ENCODE data around the gene PON2. TPM values are rescaled to one million over a fixed set of nuclear protein-coding genes. Genes with fewer than 3 reads are reported as not detected.
"Not testable (repeated sequence)": the region's sequence is repeated elsewhere in the genome, so short reads cannot be mapped to it uniquely, and the experiment has no call there.

PON2 gene
- total RNA-seq, 1 experiment from 2014 or later, result 142 TPM

DNA sequence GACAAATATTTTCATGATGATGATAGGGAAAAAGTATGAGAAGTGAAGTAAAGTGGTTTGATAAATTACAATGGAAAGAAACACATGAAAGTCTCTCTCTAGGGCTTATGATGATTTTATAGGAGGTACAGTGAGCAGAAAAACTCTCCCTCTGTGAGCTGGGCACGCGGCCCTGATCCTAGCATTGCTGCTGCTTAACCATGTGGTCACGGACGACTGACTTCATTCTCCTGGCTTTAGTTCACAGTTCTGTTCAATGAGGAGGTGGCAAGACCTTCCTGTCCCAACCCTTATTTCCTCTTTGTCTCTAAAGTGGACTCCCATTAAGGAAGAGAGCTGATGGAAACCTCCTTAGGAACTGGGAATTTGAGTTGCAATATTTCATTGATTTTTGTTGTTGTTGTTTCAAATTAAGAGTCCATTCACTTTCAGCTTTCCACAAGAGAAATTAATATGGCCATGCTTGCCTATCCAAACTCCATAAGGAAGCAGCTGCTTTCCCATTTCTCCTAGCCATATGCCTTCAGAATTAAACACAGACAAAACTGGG, 30.4 kb downstream of the PON2 start:
- 0 out of 2 replicates have a peak, but pooled peaks cover 3% of the 10 kb centered on the region for H3K9me3 ChIP-seq (replicated peaks)
- no peak for DNase-seq
- no peak overlapping the region for H3K4me3 ChIP-seq
- no peaks in the 10 kb centered on the region for H3K4me1 ChIP-seq
- no peak overlapping the region for H3K27ac ChIP-seq
- H3K27me3 ChIP-seq, result no peaks in the 10 kb centered on the region
- H3K36me3 ChIP-seq, result peaks cover 59% of the 10 kb centered on the region

DNA sequence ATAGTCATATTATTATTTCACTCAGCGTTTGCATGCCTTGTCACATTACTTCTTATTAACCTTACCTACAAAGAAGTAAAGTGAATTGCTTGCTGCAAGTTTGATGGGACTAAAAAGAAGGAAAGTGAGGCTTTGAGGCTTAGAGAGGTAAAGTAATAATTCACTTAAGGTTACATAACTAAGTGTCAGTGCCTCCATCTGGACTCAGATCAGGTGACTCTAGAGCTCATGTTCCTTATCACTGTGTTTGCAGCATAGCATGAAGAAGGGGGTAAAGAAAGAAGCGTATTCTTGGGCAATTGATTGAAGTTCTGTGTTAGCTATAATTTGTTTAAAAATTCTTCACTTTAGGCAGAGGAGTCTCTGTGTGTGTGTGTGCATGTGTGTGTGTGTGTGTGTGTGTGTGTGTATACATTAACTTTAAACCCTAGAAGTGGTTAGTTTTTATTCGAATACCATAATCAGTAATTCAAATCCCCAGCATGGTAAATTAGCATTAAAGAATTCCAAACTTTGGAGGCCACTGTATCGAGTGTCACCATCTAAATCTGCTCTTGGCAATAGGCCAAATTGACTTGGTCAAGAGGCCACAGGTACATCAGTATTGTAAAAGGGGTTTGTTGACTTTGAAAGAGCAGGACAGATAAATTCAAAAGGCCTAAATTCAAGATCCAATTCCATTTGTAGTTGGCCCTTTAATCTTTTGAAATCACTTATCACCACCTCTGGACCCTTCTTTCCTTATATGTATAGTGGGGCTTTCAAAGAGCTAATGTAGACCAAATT, 36.5 kb downstream of the PON2 start:
- Histone ChIP-seq H3K36me3 (peaks cover 8% of the 10 kb centered on the region), H3K4me1 (peaks cover 9% of the 10 kb centered on the region), H3K27ac (no peak overlapping the region), H3K27me3 (no peaks in the 10 kb centered on the region), H3K9me3 (replicated peaks) (no peaks in the 10 kb centered on the region), H3K4me3 (no peak overlapping the region)
- peak; percentile 18 to 63 for DNase-seq

DNA sequence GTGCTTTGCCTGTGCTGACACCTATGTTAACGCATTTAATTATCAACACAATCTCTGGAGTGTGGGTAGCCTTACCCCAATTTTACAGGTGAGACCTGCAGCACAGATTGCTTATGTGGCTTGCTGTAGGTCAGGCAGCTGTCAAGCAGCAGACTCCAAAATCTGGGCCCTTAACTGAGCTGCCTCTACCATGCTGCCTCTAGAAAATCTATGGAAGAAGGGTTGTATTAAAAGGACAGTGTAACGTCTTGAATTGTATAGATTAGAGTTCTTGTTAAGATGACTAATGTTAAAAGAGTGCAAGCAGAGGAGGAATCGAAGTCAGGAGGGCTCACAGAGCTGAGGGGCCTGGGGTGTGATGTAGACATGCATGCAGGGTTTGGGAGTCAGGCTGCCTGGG, 37.4 kb downstream of the PON2 start:
- H3K4me3 ChIP-seq, result no peak overlapping the region
- H3K27me3 ChIP-seq, result no peaks in the 10 kb centered on the region
- peaks cover 9% of the 10 kb centered on the region for H3K4me1 ChIP-seq
- no peaks in the 10 kb centered on the region for H3K36me3 ChIP-seq
- H3K9me3 ChIP-seq (replicated peaks), result no peaks in the 10 kb centered on the region
- DNase-seq, result no peak
- H3K27ac ChIP-seq, result no peak overlapping the region

DNA sequence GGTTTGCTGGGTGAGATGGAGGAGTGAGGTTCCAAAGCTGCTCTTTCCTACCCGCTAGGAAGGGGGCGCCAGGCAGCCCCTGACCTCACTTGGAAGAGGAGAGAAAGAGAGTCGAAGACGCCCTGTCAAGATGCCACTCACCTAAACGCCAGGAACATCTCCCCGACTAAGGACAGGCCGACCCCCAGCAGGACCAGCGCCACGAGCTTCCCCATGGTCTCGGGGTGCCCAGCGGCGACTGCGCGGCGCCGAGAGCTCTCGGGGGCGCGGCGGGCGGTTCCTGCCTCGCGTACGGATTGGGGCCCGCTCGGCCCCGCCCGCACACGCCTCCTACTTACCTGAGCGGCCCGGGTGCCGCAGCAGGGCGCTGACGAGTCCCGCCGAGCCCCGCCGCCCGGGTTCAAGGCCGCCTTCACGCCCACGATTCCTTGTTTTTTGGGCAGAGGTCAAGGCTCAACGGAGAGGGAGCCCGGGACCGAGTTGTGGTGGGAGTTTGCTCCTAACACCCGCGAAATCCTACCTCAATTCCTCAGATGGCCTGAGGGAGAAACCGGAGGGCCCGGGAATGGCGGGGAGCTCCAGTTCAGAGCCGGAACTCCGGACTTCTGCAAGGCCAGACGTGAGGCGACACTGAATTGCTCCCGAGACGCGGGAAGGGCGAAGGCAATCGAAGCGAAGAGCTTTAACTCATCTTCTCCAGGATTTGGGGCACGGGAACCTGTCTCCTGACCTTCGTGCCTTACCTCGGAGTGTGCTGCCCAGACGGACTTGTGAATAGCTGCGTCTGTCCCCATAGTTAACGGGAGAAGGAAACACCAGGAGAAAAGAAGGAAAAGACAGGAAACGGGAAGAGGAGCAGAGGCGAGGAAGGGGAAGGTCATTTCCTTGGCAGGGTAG, 38.4 kb downstream of the PON2 start, which contains the start of gene PON3:
TSS of gene PON3 (minus strand) at position 240 of the 897 bp plus-strand sequence. CDS start at position 215, 25 bp downstream.
- Histone ChIP-seq H3K4me1 (peaks cover 9% of the 10 kb centered on the region), H3K9me3 (replicated peaks) (no peaks in the 10 kb centered on the region), H3K4me3 (no peak within 1 kb of the TSS), H3K36me3 (no peaks in the 10 kb centered on the region), H3K27ac (no peak within 1 kb of the TSS), H3K27me3 (no peaks in the 10 kb centered on the region)
- DNase-seq, result no peak

DNA sequence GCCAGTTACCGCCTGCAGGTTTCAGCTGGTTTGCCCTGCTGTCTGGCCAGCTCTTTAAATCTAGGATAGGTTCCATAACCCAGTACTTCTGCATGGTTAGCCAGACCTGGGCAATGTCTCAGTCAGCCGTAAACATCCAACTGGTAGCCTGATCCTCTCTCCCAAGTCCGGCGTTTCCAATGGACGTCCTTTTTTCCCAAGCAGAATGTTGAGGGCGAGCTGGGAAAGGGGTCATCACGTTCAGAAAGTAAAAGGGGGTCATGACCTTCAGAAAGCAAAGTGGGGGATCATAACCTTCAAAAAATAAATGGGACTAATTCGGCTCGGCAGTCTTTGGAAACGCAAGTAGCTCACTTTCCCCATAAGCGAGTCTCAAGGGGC, 39.1 kb downstream of the PON2 start:
- Histone ChIP-seq H3K27ac (no peak overlapping the region), H3K9me3 (replicated peaks) (no peaks in the 10 kb centered on the region), H3K4me1 (peaks cover 9% of the 10 kb centered on the region), H3K36me3 (no peaks in the 10 kb centered on the region), H3K27me3 (no peaks in the 10 kb centered on the region), H3K4me3 (no peak overlapping the region)
- DNase-seq, result no peak

DNA sequence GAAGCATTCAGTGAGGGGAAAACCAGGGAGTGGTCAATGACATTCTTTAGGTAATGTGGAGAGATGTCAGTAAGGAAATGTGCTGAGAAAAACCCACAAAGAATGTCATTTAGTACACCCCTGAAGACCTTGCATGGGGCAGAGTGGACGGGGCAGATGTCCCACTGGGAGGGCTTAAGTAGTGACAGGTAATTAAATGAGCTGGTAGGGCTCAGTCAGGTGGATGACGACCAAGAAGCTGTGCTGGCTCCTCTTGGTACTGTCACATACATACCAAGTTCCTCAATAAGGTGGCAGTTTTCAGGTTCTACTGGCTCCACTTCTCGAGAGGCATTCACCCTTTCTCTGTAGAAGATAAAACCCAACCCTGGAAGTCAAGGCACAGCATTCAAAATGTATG, 40.5 kb downstream of the PON2 start:
- H3K36me3 ChIP-seq, result no peaks in the 10 kb centered on the region
- H3K4me1 ChIP-seq, result peaks cover 9% of the 10 kb centered on the region
- no peak overlapping the region for H3K4me3 ChIP-seq
- DNase-seq, result no peak
- H3K9me3 ChIP-seq (replicated peaks), result no peaks in the 10 kb centered on the region
- no peaks in the 10 kb centered on the region for H3K27me3 ChIP-seq
- H3K27ac ChIP-seq, result no peak overlapping the region

DNA sequence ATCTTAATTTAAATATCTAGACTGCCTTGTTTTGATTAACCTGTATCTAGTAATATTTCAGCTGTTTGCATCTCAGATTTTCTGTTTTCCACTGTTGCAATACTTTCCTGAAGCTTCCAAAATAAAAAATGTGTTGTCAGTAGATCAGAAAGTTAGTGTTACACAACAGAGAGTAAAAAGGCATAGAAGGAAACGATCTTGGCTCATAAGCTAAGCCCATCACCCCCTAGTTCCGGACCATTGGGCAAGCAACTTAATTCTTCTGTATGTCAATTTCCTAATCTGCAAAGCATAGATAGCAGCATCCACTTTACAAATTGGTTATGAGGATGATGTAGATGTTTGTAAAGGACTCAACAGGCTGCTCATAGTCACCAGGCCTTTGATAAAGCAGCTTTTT, 43.1 kb downstream of the PON2 start:
- no peak for DNase-seq
- Histone ChIP-seq H3K4me3 (no peak overlapping the region), H3K27me3 (no peaks in the 10 kb centered on the region), H3K9me3 (replicated peaks) (no peaks in the 10 kb centered on the region; the same call in 1 of the 2 replicates), H3K4me1 (no peaks in the 10 kb centered on the region), H3K27ac (no peak overlapping the region), H3K36me3 (no peaks in the 10 kb centered on the region)

DNA sequence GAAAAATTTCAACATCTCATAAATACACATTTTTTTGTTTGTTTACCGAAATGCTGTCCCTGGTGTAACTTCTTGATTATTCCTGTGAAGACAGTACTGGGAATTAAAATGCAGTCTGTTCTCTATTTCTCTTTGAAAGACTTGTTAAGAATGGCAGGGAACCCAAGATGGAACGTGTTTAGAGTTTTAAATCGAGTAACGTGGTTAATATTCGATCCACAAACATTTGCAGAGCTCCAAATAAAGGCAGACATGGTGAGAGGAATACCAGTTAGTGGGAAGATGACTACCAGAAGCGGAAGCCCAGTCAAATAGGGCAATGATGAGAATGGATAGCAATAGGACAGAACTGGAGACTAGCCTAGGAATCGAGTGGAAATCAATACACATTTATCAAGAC, 45.3 kb downstream of the PON2 start:
- no peaks in the 10 kb centered on the region for H3K27me3 ChIP-seq
- H3K27ac ChIP-seq, result no peak overlapping the region
- no peaks in the 10 kb centered on the region; the same call in 1 of the 2 replicates for H3K9me3 ChIP-seq (replicated peaks)
- DNase-seq, result no peak
- H3K4me3 ChIP-seq, result no peak overlapping the region
- H3K36me3 ChIP-seq, result no peaks in the 10 kb centered on the region
- no peaks in the 10 kb centered on the region for H3K4me1 ChIP-seq

DNA sequence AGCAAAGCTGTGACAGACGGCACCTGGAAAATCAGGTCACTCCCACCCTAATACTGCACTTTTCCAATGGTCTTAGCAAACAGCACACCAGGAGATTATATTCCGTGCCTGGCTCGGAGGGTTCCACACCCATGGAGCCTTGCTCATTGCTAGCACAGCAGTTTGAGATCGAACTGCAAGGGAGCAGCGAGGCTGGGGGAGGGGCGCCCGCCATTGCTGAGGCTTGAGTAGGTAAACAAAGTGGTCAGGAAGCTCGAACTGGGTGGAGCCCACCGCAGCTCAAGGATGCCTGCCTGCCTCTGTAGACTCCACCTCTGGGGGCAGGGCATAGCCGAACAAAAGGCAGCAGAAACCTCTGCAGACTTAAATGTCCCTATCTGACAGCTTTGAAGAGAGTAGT, 55.4 kb downstream of the PON2 start:
- H3K27ac ChIP-seq, H3K27me3 ChIP-seq, H3K4me1 ChIP-seq, H3K4me3 ChIP-seq, H3K36me3 ChIP-seq, DNase-seq: not testable (repeated sequence)
- H3K9me3 ChIP-seq (replicated peaks), result peaks cover 38% of the 10 kb centered on the region

DNA sequence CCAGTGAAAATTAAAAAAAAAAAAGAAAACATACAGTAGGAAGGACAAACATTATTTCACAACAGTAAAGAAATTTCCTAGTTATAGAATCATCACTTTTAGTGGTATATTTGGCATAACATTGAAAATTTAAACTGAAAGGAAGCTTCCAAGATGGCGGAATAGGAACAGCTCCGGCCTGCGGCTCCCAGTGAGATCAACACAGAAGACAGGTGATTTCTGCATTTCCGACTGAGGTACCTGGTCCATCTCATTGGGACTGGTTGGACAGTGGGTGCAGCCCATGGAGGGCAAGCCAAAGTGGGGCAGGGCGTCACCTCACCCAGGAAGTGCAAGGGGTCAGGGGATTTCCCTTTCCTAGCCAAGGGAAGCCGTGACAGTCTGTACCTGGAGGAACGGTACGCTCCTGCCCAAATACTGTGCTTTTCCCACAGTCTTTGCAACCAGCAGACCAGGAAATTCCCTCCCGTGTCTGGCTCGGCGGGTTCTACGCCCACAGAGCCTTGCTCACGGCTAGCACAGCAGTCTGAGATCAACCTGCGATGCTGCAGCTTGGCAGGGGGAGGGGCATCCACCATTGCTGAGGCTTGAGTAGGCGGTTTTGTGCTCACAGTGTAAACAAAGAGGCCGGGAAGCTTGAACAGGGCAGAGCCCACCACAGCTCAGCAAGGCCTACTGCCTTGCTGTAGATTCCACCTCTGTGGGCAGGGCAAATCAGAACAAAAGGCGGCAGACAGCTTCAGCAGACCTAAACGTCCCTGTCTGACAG, 58.0 kb downstream of the PON2 start:
- Histone ChIP-seq H3K4me3 (no peak overlapping the region), H3K27me3 (no peaks in the 10 kb centered on the region), H3K27ac (no peak overlapping the region), H3K9me3 (replicated peaks) (peaks cover 20% of the 10 kb centered on the region), H3K4me1 (no peaks in the 10 kb centered on the region), H3K36me3 (no peaks in the 10 kb centered on the region)
- no peak for DNase-seq

DNA sequence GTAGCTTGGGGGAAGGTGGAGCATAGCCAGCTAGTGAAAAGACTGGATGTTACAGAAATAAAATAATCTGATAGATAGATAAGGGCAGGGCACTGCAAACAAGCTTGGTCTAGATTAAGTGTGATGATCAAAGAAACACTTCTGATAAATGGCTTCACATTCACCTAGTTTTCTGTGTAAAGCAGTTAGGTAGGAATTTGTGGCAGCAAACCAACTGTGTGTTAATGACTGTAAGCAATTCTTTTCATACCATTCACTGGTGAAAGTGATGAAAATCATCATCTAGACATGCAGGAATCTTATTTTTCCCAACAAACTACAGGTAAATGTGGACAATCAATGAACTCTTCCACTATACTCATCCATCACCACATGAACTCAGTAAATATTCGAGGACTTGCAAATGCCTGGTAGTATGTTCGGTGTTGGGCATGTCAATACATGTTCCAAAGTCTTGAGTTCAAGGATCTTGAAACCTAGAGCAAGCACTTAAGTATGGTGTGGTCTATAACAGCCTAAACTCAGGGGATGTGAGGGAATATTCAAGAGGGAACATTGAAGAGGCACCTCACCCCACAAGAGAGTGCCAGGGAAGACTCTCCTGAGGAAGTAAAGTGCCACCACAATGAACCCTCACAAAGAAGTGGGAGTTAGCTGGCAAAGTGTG, 59.1 kb downstream of the PON2 start:
- Histone ChIP-seq H3K9me3 (replicated peaks) (peaks cover 15% of the 10 kb centered on the region), H3K4me3 (no peak overlapping the region), H3K27me3 (no peaks in the 10 kb centered on the region), H3K27ac (no peak overlapping the region), H3K4me1 (no peaks in the 10 kb centered on the region; the same call in 1 of the 2 replicates), H3K36me3 (no peaks in the 10 kb centered on the region)
- no peak for DNase-seq

DNA sequence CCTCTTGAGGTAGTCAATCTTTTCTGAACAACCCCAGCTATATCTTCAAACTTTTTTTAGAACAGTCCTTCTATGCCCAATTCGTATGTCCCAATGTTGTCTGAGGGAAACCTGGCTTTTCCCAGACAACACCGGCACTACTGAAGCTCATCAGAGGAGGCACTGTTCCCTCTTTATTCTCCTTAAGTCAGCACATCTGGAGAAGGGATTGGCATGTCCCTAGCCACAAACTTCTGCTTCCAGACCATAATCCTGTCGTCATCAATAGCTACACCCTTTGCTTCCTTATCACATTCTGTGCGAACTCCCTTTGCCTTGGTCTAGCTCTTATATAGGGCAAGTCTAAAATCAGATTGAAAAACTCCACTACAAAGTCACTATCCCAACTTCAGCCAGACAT, 61.5 kb downstream of the PON2 start:
- H3K27ac ChIP-seq, result no peak overlapping the region
- no peak for DNase-seq
- no peak overlapping the region for H3K4me3 ChIP-seq
- H3K36me3 ChIP-seq, result no peaks in the 10 kb centered on the region
- H3K27me3 ChIP-seq, result no peaks in the 10 kb centered on the region
- peaks cover 8% of the 10 kb centered on the region for H3K9me3 ChIP-seq (replicated peaks)
- no peaks in the 10 kb centered on the region; the same call in 1 of the 2 replicates for H3K4me1 ChIP-seq

DNA sequence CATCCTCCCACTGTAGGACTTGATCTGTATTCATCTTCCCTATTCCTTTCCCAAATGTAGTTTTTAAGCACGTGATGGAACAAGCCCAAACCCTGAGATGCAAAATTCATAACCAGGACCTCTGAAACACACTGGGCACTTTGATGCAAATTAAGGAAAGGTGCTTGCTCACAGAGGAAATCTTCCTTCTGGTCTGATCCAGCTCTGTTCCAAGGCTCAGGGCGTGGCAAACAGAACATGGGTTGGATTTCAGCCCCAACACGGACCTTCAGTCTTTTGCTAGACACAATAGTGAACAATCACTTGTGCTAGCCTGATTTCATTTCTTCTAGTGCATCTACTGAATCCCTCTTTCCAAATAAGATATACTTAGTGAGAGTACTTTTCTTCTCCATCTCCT, 66.6 kb downstream of the PON2 start:
- H3K27me3 ChIP-seq, result no peaks in the 10 kb centered on the region
- no peak for DNase-seq
- H3K9me3 ChIP-seq (replicated peaks), result no peaks in the 10 kb centered on the region
- no peaks in the 10 kb centered on the region; the same call in 1 of the 2 replicates for H3K4me1 ChIP-seq
- no peak overlapping the region for H3K4me3 ChIP-seq
- H3K36me3 ChIP-seq, result no peaks in the 10 kb centered on the region
- no peak overlapping the region for H3K27ac ChIP-seq

DNA sequence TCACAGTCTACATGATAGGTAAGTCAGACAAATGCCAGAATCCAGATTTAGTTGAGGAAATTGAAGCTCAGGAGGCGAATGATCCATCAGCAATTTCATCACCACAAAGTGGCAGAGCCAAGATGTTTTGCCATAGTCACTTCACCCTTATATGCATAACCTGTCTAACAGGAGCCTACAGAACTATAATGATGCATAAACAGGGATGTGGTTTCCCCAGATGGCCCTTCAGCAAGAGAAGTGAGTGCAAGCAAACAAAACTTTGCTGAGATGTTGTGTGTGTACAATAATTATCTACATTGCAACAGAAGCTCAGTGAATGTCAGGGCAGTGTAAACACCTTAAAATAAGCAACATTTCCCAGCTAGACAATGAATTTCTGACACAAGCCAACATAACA, 67.2 kb downstream of the PON2 start:
- H3K27me3 ChIP-seq, result no peaks in the 10 kb centered on the region
- H3K9me3 ChIP-seq (replicated peaks), result no peaks in the 10 kb centered on the region
- H3K4me3 ChIP-seq, result no peak overlapping the region

More for the DNA sequence above, 67.2 kb downstream of the PON2 start:
- no peak overlapping the region for H3K27ac ChIP-seq
- DNase-seq, result no peak
- no peaks in the 10 kb centered on the region; the same call in 1 of the 2 replicates for H3K4me1 ChIP-seq
- H3K36me3 ChIP-seq, result no peaks in the 10 kb centered on the region

All from SJCRH30 (cell line).